GM11168 (cell line): ENCODE measurements around the gene KMT5C.

Experiments used
- in situ Hi-C: fragments of 300-500 bp; cut with MboI; formaldehyde crosslinking; loops from one replicate; pipeline ENCODE4 v1.12.0; 2022; ENCODE audit warnings: low sequenced_read_pairs; ENCODE audit not compliant: unreplicated experiment

Gene KMT5C

DNA sequence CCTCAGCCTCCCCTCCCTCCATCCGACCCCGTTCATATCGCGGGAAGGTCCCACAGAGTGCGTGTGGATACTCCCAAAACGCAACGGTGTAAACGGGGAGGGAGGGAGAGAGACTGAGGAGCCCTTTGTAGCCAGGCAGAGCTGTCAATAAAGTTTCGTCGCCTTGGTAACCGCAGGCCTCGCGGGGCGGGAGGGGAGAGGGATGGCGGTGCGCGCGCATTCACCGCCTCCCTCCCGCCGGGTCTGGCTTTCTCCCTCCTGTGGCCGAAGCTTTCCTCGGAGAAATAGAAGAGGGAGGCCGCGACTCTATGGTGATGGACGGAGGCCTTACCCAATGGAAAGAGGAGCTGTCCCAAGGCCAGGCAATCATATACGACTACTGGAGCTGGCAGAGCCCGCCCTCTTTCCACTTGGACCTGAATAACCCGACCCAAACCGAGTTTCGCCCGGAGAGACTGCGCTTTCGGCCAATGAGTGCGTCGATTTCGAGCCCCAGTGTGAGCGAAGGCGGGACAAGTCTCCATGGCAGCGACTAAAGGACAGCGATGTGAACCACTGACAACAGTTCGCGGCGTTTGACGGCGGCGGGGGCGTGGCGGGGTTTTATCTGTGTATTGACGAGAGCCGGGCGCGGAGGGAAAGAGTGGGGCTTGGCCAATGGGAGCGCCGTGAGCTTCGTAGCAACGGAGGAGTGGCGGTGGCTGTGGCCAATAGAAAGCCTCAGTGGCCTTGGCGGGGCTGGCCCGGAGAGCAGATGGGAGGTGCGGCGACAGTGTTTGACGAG is at the start of gene KMT5C:
Gene KMT5C, plus strand, starts transcription at position 772 of the 784 bp plus-strand sequence. CDS start 2,061 bp downstream, outside the sequence.
- in situ Hi-C loops = no loop called here

- in situ Hi-C loops = loop anchor here (10.0 kb wide), 1 partner anchor 118 kb away; no protein-coding TSS in a partner anchor
Measured at GRCh38 chr19:55297267-55297666, 42.4 kb upstream of the KMT5C start.

- in situ Hi-C loops = loop anchor here (10.0 kb wide), 1 partner anchor 115 kb away; no protein-coding TSS in a partner anchor
Measured at GRCh38 chr19:55299991-55300390, 39.7 kb upstream of the KMT5C start.

- in situ Hi-C loops = no loop called here
Measured at GRCh38 chr19:55300886-55301458, 38.7 kb upstream of the KMT5C start.

- in situ Hi-C loops = no loop called here
Measured at GRCh38 chr19:55301459-55302317, 38.0 kb upstream of the KMT5C start.

DNA sequence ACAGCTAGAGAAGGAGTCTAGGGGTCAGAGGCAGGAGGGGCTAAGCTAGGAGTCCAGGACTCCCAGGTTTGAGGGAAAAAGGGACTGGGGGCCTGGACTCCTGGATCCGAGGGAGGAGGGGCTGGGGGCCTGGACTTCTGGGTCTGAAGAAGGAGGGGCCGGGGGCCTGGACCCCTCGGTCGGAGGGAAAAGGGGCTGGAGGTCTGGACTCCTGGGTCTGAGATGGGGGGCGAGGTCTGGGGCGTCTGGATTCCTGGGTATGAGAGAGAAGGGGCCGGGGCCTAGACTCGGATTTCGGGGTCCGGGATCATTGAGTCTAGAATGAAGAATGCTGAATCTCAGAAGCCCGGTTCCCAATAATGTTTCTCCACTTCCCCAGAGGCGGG is 37.4 kb upstream of the KMT5C start:
- in situ Hi-C loops = no loop called here

GRCh38 chr19:55303477-55303876 is 36.2 kb upstream of the KMT5C start:
- in situ Hi-C loops = no loop called here

GRCh38 chr19:55304279-55304978 is 35.2 kb upstream of the KMT5C start:
- in situ Hi-C loops = no loop called here

DNA sequence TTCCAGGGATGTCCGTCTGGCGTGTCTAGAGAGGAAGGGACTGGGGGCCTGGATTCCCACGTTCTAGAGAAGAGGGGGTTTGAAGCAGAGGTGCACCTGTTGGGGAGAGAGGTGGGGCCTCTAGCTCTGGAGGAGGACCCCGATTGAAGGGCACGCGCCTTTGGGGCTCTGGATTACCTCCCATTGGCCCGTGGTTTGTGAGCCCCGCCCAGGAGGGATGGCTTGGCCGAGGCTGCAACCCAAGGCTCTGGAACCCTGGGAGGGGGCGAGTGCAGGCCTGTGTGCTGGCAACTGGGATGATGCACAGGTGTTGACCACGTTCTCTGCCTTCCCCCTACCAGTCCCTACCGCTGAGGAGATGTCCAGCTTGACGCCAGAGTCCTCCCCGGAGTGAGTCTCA is 34.7 kb upstream of the KMT5C start:
- in situ Hi-C loops = no loop called here

GRCh38 chr19:55305491-55305890 is 34.2 kb upstream of the KMT5C start:
- in situ Hi-C loops = no loop called here

DNA sequence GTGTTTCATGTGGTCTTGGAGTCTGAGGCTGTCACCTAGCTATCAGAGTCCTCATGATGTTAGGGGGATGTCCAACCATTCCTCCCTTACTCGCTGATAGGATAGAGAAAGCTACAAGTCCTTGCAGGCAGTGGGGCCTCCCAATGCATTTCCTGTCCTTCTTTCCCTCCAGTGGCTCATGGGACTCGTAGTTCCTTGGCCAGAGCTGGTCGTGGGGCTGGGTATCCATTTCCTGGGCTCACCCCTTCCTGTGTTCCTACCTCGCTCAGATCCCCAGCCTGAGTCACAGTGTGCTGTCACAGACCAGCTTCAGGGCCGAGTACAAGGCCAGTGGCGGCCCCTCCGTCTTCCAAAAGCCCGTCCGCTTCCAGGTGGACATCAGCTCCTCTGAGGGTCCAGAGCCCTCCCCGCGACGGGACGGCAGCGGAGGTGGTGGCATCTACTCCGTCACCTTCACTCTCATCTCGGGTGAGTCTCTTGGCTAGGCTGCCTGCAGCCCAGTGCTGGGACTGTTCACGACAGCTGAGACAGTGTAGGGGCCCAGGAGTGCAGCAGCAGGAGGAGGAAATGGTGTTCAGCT is 33.6 kb upstream of the KMT5C start:
- in situ Hi-C loops = no loop called here

DNA sequence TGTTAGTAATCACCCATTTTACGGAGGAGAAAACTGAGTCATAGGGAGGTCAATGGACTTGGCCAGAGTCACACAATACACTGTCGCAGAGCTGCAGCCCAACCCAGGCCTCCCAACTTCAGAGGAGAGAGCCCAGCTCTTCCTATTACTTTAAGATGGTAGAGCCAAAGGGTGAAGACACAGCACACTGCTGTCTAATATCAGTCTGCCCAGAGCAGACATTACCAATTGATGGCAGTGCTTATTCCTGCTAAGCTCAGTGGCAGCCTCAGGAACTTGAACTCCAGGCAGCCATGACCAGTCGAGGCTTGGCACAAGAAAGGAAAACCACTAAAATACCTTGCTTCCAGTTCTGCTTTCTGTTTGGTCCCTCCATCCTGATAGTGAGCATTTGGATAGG is 33.0 kb upstream of the KMT5C start:
- in situ Hi-C loops = no loop called here

DNA sequence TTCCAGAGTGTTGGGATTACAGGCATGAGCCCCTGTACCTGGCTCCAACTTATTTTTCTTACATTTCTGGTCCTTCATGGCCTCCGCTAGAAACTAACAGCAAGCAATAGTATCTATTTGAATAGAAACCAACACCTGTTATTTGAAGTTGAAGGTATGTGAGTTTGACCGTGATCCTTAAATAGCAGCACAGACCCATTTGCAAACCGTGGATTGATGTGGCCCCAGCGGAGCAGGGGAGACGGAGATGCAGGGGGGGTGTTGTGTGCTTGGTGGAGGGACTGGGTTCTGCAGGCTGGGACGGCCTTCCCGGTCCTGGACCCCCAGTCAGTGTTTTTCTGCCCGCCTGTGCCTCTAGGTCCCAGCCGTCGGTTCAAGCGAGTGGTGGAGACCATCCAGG is 31.4 kb upstream of the KMT5C start:
- in situ Hi-C loops = no loop called here

- in situ Hi-C loops = no loop called here
Measured at GRCh38 chr19:55309448-55309847, 30.2 kb upstream of the KMT5C start.

- in situ Hi-C loops = no loop called here
Measured at GRCh38 chr19:55310498-55310897, 29.2 kb upstream of the KMT5C start.

DNA sequence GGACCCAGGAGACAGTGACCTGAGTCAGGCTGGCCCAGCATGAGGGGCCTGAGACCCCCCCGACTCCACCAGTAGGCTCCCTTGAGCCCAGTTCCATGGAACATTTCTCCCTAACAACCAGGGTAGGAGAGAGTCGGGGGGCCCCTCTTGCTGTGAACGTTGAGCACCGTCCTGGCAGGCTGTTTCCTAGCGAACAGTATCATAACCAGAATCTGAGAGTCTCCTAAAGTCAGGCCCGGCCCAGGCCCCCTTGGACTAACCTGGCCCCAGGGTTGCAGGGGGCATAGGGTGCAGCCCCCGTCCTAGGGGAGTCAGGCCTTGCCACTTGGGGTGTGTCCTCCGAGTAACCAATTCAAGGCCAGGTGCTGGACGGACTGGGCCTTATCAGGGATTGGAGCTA is 28.3 kb upstream of the KMT5C start:
- in situ Hi-C loops = no loop called here

DNA sequence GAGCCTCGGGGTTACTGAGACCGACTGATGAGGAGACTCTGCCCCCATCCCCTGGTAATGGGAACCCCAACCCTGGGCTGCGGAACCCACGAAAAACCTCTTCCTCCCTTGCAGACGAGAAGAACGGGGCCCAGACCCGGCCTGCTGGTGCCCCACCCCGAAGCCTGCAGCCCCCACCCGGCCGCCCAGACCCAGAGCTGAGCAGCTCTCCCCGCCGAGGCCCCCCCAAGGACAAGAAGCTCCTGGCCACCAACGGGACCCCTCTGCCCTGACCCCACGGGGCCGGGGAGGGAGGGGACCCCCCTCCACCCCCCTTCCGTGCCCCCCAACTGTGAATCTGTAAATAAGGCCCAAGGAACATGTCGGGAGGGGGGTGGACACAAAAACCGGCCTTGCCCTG is 27.9 kb upstream of the KMT5C start:
- in situ Hi-C loops = no loop called here

- in situ Hi-C loops = no loop called here
Measured at GRCh38 chr19:55312621-55313512, 26.8 kb upstream of the KMT5C start.

GRCh38 chr19:55314396-55314795 is 25.3 kb upstream of the KMT5C start:
- in situ Hi-C loops = no loop called here
